NCI-H146 treated with DMSO at 0.1 percent for 48 hours (cell line): Measurements from ENCODE around the gene GLT1D1.

Experiments
- DNase-seq: peaks from one replicate; lab custom pipeline; 2025; ENCODE audit not compliant: unreplicated experiment; lab: John Stamatoyannopoulos, UW

The GLT1D1 gene

GRCh38 chr12:128961308-128961902 lies 108.1 kb downstream of the GLT1D1 start:
- no peak for DNase-seq

DNA sequence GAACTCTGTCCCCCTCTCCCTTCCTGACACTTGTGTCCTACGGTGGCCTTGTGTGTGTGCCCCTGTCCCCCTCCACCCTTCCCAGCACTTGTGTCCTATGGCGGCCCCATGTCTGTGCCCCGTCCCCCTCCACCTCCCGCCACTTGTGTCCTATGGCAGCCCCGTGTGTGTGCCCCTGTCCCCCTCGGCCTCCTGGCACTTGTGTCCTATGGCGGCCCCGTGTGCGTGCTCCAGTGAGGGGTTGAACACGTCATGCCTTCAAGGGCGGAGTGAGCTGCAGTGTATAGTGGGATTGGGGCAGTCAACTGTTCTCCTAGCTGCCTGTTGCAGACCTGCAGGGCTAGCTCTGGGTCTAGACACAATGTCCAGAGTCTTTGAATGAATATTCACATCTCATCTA lies 108.7 kb downstream of the GLT1D1 start:
- DNase-seq, result no peak

- peak; percentile 22 for DNase-seq
Measured at GRCh38 chr12:128966203-128966810, 113.0 kb downstream of the GLT1D1 start.

- DNase-seq, result no peak
Measured at GRCh38 chr12:128968668-128969067, 115.4 kb downstream of the GLT1D1 start.

DNA sequence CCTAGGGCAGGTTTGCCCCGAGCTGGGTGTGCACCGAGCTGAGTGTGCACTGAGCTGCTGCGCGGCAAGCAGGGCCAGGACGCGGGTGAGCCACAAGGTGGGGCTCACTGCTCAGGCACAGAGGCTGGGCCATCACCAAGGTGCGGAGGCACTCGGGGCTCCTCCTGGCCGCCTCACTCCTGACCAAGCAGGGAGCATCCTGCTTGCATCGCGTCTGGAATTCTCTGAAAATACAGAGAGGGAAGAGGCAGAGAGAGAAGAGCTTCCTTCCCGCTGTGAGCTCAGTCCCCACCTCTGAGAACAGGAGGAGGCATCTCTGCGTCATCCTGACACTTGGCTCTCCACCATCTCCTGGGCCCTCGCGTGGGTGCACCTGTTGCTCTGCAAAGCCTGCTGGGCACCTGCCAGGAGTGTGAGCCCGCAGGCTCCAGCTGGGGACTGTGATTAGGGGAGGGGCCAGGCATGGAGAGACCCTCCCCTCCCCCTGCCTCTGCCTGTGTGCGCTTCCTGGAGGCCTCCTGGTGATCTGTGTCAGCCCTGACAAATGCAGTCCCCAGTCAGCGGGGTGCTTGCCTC lies 116.3 kb downstream of the GLT1D1 start:
- peak; percentile 89 for DNase-seq

DNA sequence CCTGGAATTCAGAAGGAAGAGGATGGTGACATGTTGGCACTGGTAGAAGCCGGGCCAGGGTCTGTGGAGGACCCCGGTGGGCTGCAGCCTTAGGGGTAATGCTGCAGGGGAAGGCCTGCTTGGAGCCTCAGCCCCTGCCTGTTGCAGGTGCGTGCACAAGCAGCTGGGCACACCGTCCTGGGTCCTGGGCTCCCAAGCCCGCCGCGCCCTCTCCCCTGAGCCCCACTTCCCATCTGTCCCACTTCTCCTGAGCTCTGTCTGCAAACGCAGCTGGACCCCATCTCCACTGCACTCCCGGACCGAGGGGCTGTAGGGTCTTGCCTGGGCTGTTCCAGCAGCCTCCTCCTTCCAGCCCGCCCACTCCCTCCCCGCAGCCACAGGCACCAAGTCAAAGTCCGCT lies 116.8 kb downstream of the GLT1D1 start:
- no peak for DNase-seq

- no peak for DNase-seq
Measured at GRCh38 chr12:128970941-128971340, 117.7 kb downstream of the GLT1D1 start.

DNA sequence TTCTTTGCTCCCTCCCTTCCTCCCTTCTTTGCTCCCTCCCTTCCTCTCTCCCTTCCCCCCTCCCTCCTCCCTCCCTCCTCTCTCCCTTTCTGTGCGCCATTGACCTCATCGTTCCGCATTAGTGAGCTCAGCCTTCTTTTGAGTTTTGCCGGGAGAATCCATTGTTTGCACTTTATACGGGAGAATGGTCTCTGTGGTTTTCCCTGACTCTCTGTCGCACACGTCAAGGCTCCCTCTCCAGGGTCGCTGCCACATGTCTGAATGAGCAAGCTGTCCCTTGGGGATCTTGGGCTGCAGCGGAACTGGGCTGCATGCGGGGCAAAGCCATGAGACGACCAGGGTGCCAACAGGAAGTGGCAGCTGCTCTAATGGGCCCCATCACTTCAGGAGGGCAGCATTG lies 118.5 kb downstream of the GLT1D1 start:
- peak; percentile 26 for DNase-seq

DNA sequence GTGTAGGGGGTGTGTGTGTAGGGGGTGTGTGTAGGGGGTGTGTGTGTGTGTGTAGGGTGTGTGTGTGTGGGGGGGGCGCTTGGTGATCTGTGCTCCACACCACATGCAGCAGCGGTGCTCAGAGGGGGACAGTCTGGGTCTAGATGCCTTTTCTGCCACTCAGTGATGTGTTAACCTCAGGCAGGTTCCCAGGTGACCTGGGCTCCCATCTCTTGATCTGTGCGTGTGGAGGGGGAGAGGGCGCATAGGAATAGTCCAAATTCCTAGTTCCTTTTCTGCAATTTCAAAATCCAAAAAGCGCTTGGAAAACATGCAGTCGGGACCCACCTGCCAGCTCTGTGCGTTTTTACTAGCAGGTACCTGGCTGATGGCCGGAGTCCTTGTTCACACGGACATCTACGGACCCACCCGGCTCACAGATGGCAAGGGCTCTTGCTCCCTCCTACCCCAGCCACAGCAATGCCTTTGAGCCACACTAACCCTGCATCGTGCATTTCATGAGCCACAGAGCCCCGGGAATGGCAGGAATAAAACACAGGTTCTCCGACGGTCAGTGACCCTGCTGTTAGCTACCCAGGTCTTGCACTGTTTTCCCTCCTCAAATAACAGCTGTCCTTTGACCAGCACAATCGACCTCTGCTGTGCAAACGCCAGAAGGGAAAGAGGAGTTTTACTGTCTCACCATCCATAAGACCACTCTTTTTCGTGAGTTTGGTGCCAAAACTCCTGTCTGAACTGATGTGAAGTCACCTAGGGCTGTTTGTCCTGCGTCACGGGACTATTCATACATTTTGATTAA lies 120.8 kb downstream of the GLT1D1 start:
- DNase-seq, result peak; percentile 45

- DNase-seq, result peak; percentile 19
Measured at GRCh38 chr12:128974881-128975280, 121.6 kb downstream of the GLT1D1 start.

DNA sequence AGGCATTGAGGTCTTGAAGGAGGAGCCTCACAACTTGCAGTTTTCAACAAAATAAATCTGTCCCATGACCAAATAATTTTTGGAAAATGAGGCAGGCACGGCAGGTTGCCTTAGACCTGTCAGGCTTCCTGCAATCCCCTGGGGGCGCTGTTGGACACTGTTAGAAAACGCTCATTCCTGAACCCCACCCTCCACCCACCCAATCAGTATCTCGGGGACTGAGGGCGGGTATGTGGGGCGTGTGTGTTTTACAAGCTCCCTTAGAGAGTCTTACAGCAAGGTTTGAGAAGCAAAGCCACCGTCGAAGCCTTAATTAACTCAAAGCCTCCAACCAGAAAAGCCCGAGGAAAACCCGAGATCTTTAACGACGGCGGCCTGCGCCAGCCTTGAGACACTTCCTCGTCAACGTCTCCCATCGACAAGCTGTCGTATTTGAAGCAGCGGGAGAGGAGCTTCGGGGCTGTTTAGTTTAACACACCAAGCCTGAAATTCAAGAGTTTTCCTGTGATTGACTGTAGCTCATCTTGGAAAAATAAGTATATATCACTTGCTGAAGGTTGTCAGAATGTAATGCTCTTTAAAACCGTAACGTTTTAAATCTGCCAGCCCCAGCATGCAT lies 123.0 kb downstream of the GLT1D1 start:
- no peak for DNase-seq

DNA sequence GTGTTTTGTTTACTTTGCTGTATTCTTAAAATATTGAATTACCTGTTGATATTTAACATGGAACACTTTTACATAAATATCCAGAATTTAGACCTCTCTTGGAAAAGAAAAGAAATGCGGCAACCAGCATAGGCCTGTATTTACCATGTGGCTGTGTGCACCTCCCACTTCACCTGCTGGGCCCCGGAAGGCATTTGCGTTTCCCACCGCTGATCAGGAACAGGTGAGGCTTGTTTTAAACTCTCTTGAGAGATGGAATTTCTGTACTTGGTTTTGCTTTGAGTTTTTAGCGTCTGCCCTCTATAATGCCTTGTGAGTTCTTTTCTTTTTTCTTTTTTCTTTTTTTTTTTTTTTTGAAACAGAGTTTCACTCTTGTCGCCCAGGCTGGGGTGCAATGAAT lies 124.2 kb downstream of the GLT1D1 start:
- DNase-seq, result no peak

DNA sequence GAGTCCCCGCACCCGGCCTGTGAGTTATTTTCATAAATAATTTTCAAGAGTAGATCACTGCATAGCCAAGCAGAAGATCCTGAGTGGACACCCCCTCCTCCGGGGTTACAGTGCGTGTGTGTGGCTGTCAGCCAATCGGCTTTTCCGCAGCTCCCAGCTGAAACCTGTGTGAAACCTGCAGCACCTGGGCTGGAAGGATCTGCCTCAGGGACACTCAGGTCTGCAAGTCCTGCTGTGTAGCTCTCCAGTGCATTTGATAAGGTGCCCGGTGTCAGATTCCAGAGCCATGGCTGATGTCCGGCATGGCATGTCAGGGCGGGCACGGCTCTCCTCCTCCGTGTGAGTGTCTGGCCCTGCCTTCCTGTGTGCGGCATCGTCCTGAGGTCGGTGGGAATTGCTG lies 124.8 kb downstream of the GLT1D1 start:
- no peak for DNase-seq

- DNase-seq, result no peak
Measured at GRCh38 chr12:128980623-128981022, 127.3 kb downstream of the GLT1D1 start.

- DNase-seq, result no peak
Measured at GRCh38 chr12:128981971-128982533, 128.8 kb downstream of the GLT1D1 start.

- DNase-seq, result no peak
Measured at GRCh38 chr12:128982933-128983332, 129.7 kb downstream of the GLT1D1 start.

DNA sequence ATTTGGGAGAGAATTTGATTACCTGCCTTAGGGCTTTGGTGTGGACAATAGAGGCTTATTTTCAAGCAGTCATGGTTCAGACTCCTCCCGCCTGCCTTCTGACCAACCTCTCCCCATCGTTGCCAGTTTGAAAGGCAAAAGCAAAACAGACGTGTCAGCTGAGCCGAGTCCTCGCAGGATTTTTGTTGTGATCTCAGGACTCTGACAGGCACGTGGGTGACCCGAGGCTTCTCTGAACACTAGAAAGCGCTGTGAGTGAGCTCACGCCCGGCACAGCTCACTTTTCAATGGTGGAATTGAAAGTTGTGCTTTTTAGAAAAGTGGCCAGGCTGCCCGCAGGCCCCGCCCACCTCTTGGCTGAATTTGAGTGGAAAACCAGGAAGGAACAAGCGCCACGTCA lies 130.1 kb downstream of the GLT1D1 start:
- DNase-seq, result no peak

GRCh38 chr12:128986957-128987356 lies 133.7 kb downstream of the GLT1D1 start:
- DNase-seq, result no peak

GRCh38 chr12:128989287-128989686 lies 136.0 kb downstream of the GLT1D1 start:
- DNase-seq, result no peak

GRCh38 chr12:128991716-128992115 lies 138.4 kb downstream of the GLT1D1 start:
- DNase-seq, result no peak

- no peak for DNase-seq
Measured at GRCh38 chr12:128992116-128992515, 138.8 kb downstream of the GLT1D1 start.
